T-helper 1 cell treated with Interleukin-12 subunit alpha and Interleukin-12 subunit beta and Interleukin-4 antibody, amounts not matched to agents 30 ng/mL and 1 ng/mL, for 36 hours (primary cell): Measurements from ENCODE around the gene SHROOM3. TPM values are rescaled to one million over a fixed set of nuclear protein-coding genes. Genes with fewer than 3 reads are reported as not detected.
"Not testable (repeated sequence)": the region's sequence is repeated elsewhere in the genome, so short reads cannot be mapped to it uniquely, and the experiment has no call there.

Source experiments
- intact Hi-C: fragments of 100-400 bp; cut with micrococcal nuclease; formaldehyde crosslinking; loops from one replicate; pipeline ENCODE4 v1.15.1; 2024
- total RNA-seq: library from RNA; stranded (reverse); gene quantifications from 2 replicates; pipeline ENCODE4 v1.2.3, GENCODE V29; 2022

SHROOM3 gene
- total RNA-seq, 1 donor from 2014 or later, result 0.02 TPM

- intact Hi-C loops, result no loop called here
Observed at GRCh38 chr4:76712564-76712963, 277.5 kb downstream of the SHROOM3 start.

GRCh38 chr4:76714226-76714625 lies 279.2 kb downstream of the SHROOM3 start:
- intact Hi-C loops, result no loop called here

- intact Hi-C loops, result no loop called here
Observed at GRCh38 chr4:76716020-76716419, 281.0 kb downstream of the SHROOM3 start.

- intact Hi-C loops, result no loop called here
Observed at GRCh38 chr4:76716658-76717057, 281.6 kb downstream of the SHROOM3 start.

GRCh38 chr4:76717431-76717830 lies 282.4 kb downstream of the SHROOM3 start:
- intact Hi-C loops, result no loop called here

GRCh38 chr4:76718021-76718420 lies 283.0 kb downstream of the SHROOM3 start:
- intact Hi-C loops, result no loop called here

GRCh38 chr4:76718831-76719230 lies 283.8 kb downstream of the SHROOM3 start:
- intact Hi-C loops, result no loop called here

GRCh38 chr4:76720121-76720520 lies 285.1 kb downstream of the SHROOM3 start:
- intact Hi-C loops, result no loop called here

GRCh38 chr4:76722146-76722545 lies 287.1 kb downstream of the SHROOM3 start:
- intact Hi-C loops, result not testable (repeated sequence)

GRCh38 chr4:76722838-76723237 lies 287.8 kb downstream of the SHROOM3 start:
- intact Hi-C loops, result no loop called here

GRCh38 chr4:76723373-76723772 lies 288.3 kb downstream of the SHROOM3 start:
- intact Hi-C loops, result no loop called here

- intact Hi-C loops, result no loop called here
Observed at GRCh38 chr4:76723924-76724323, 288.9 kb downstream of the SHROOM3 start.

GRCh38 chr4:76725039-76725438 lies 290.0 kb downstream of the SHROOM3 start:
- intact Hi-C loops, result no loop called here

GRCh38 chr4:76726176-76726575 lies 291.1 kb downstream of the SHROOM3 start:
- intact Hi-C loops, result no loop called here

GRCh38 chr4:76726631-76727030 lies 291.6 kb downstream of the SHROOM3 start:
- intact Hi-C loops, result no loop called here

GRCh38 chr4:76727934-76728333 lies 292.9 kb downstream of the SHROOM3 start:
- intact Hi-C loops, result not testable (repeated sequence)

GRCh38 chr4:76729460-76729859 lies 294.4 kb downstream of the SHROOM3 start:
- intact Hi-C loops, result no loop called here

- intact Hi-C loops, result no loop called here
Observed at GRCh38 chr4:76729980-76730379, 295.0 kb downstream of the SHROOM3 start.

- intact Hi-C loops, result no loop called here
Observed at GRCh38 chr4:76732246-76732645, 297.2 kb downstream of the SHROOM3 start.

- intact Hi-C loops, result no loop called here
Observed at GRCh38 chr4:76733068-76733771, 298.2 kb downstream of the SHROOM3 start.

- intact Hi-C loops, result no loop called here
Observed at GRCh38 chr4:76736414-76736813, 301.4 kb downstream of the SHROOM3 start.

GRCh38 chr4:76737180-76737579 lies 302.2 kb downstream of the SHROOM3 start:
- intact Hi-C loops, result no loop called here

- intact Hi-C loops, result no loop called here
Observed at GRCh38 chr4:76737771-76738085, 302.7 kb downstream of the SHROOM3 start.
